NT2/D1 (cell line): Measurements from ENCODE around the gene NADK2.

Experiments
- DNase-seq: peaks from one replicate; pipeline ENCODE4 v3.0.0-alpha.2; 2011; ENCODE audit warnings: low read depth, low spot score
- H3K27me3 ChIP-seq: 2 replicates; pipeline ENCODE4 v1.6.0; 2011; ENCODE audit warnings: mild to moderate bottlenecking; ENCODE audit not compliant: insufficient read length, insufficient read depth
- H3K36me3 ChIP-seq: 2 replicates; pipeline ENCODE4 v1.6.1; 2011; ENCODE audit warnings: mild to moderate bottlenecking, low read length, mixed read lengths; ENCODE audit not compliant: insufficient read depth, insufficient read length
- H3K4me1 ChIP-seq: 2 replicates; pipeline ENCODE4 v1.5.1; 2011; ENCODE audit not compliant: insufficient read depth, insufficient read length
- H3K4me3 ChIP-seq: 2 replicates; pipeline ENCODE4 v1.5.1; 2011; ENCODE audit warnings: low read depth; ENCODE audit not compliant: insufficient read length
- H3K9ac ChIP-seq: 2 replicates; pipeline ENCODE4 v1.6.0; 2011; ENCODE audit warnings: low read depth; ENCODE audit not compliant: insufficient read length
- H3K9me3 ChIP-seq: 2 replicates; pipeline ENCODE4 v1.5.1; 2011; ENCODE audit warnings: mild to moderate bottlenecking, low read length; ENCODE audit not compliant: insufficient read depth
- SUZ12 ChIP-seq: IDR thresholded peaks from 2 replicates; pipeline ENCODE4 v1.6.1; 2011; ENCODE audit not compliant: insufficient read length, insufficient read depth; ENCODE audit errors: extremely low read depth
- YY1 ChIP-seq: IDR thresholded peaks from 2 replicates; pipeline ENCODE4 v1.6.1; 2011; ENCODE audit not compliant: insufficient read length, insufficient read depth
- ZNF274 ChIP-seq: IDR thresholded peaks from 2 replicates; pipeline ENCODE4 v1.6.1; 2011; ENCODE audit warnings: mild to moderate bottlenecking, low read depth, low read length

Gene NADK2

DNA sequence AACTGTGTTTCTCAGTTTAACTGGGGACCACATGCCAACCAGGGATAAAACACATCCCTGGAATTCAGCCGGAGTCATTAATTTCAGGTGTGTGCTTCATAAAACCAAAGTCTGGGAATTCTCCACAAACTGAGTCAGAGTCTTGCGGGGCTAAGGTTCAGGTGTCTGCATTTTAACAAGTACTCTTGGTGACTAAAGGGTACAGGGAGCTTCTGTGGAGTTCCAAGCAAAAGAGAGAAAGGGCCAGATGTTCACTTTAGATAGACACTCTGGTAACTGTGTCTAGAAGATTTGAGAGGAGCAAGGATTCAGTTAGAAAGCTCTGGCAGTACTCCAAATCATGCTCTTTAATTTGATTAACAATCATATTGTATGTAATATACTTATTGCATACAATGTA lies 4.0 kb downstream of the NADK2 start:
- Histone ChIP-seq H3K4me1 (no peaks in the 10 kb centered on the region), H3K27me3 (no peaks in the 10 kb centered on the region), H3K9ac (no peak overlapping the region), H3K4me3 (no peak overlapping the region), H3K9me3 (peaks cover 3% of the 10 kb centered on the region), H3K36me3 (no peaks in the 10 kb centered on the region)
- TF ChIP-seq ZNF274 (no peak), SUZ12 (no peak), YY1 (no peak)
- DNase-seq, result no peak

DNA sequence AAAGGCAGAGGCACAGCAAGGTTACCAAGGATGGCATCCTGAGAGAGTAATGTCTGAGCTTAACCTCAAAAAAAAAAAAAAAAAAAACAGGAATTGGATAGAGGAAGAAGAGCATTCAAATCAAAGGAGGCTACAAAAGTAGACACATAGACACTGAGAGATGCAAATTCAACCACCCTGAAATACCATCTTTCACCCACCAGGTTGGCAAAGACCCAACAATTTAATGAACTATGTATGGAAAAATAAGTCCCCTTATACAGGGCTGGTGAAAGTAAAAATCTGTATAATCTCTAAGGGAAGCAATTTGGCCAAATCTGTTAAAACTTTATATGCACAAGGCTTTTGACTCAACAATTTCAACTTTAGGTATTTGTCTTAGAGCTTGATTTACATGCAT lies 4.9 kb downstream of the NADK2 start:
- DNase-seq, result no peak
- TF ChIP-seq ZNF274, result no peak
- TF ChIP-seq SUZ12, result no peak
- H3K4me1 ChIP-seq, result no peaks in the 10 kb centered on the region
- no peak overlapping the region for H3K4me3 ChIP-seq
- H3K9ac ChIP-seq, result no peak overlapping the region
- no peaks in the 10 kb centered on the region for H3K9me3 ChIP-seq
- H3K27me3 ChIP-seq, result no peaks in the 10 kb centered on the region
- H3K36me3 ChIP-seq, result no peaks in the 10 kb centered on the region

GRCh38 chr5:36232533-36232932 lies 9.2 kb downstream of the NADK2 start:
- no peak overlapping the region for H3K4me3 ChIP-seq

DNA sequence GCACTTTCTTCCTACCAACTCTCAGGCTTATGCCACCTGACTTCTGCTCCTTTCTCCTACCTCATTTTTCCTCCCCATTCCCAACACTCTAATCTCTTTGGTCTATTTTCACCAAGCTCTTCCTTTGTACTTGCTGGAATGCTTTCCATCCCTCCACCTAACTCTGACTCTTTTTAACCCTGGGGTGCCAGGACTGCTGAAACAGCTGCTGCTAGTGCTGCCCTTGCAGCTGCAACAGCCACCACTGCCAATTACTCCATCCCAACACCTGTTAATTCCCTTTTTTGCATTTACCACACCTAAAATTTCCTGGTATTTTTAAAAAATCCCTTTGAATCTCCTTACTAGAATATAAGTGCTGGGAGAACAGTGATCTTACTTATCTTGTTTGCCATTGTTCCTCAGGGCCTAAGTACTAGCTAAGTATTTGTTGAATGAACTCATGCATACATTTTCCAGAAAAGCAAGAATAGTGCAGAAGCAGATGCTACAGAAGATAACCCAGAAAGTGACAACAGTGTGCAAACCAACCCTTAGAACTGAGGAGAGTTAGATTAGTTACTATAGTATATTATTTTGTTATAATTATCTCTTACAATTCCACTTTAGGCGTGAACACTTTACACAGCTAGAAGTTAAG lies 11.5 kb downstream of the NADK2 start:
- TF ChIP-seq SUZ12, result no peak
- no peak for TF ChIP-seq ZNF274
- TF ChIP-seq YY1, result no peak
- no peaks in the 10 kb centered on the region for H3K27me3 ChIP-seq
- peaks cover 2% of the 10 kb centered on the region for H3K36me3 ChIP-seq
- H3K4me3 ChIP-seq, result no peak overlapping the region
- no peak for DNase-seq
- H3K9me3 ChIP-seq, result no peaks in the 10 kb centered on the region
- H3K4me1 ChIP-seq, result no peaks in the 10 kb centered on the region
- no peak overlapping the region for H3K9ac ChIP-seq

More at GRCh38 chr5:36232533-36232932, 9.2 kb downstream of the NADK2 start:
- Histone ChIP-seq H3K9me3 (no peaks in the 10 kb centered on the region), H3K4me1 (no peaks in the 10 kb centered on the region), H3K36me3 (no peaks in the 10 kb centered on the region), H3K9ac (no peak overlapping the region), H3K27me3 (no peaks in the 10 kb centered on the region)
- DNase-seq, result no peak
- TF ChIP-seq SUZ12 (no peak), ZNF274 (no peak)

GRCh38 chr5:36228505-36228904 lies 13.2 kb downstream of the NADK2 start:
- Histone ChIP-seq H3K4me3 (no peak overlapping the region), H3K9me3 (no peaks in the 10 kb centered on the region), H3K36me3 (peaks cover 2% of the 10 kb centered on the region), H3K27me3 (no peaks in the 10 kb centered on the region), H3K9ac (no peak overlapping the region), H3K4me1 (no peaks in the 10 kb centered on the region)
- TF ChIP-seq YY1 (no peak), SUZ12 (no peak), ZNF274 (no peak)
- no peak for DNase-seq

- Histone ChIP-seq H3K9ac (no peak overlapping the region), H3K4me3 (no peak overlapping the region), H3K27me3 (no peaks in the 10 kb centered on the region), H3K36me3 (peaks cover 2% of the 10 kb centered on the region), H3K4me1 (no peaks in the 10 kb centered on the region), H3K9me3 (no peaks in the 10 kb centered on the region)
- TF ChIP-seq SUZ12 (no peak), ZNF274 (no peak), YY1 (no peak)
- DNase-seq, result no peak
Measured at GRCh38 chr5:36227046-36227445, 14.7 kb downstream of the NADK2 start.

- no peak overlapping the region for H3K9ac ChIP-seq
- H3K4me3 ChIP-seq, result no peak overlapping the region
- H3K27me3 ChIP-seq, result no peaks in the 10 kb centered on the region
- no peak for TF ChIP-seq ZNF274
- TF ChIP-seq YY1, result no peak
- no peak for TF ChIP-seq SUZ12
- H3K9me3 ChIP-seq, result no peaks in the 10 kb centered on the region
- H3K4me1 ChIP-seq, result no peaks in the 10 kb centered on the region
- peaks cover 2% of the 10 kb centered on the region for H3K36me3 ChIP-seq
- DNase-seq, result no peak
Measured at GRCh38 chr5:36222620-36223019, 19.1 kb downstream of the NADK2 start.
